KMS-11 (cell line): ENCODE measurements around the gene POLR2I.

Source experiments
- H2AFZ ChIP-seq: fragments of 200-600 bp; sonication (generic); 2 replicates; pipeline ENCODE4 v1.6.1; 2016; ENCODE audit warnings: antibody characterized with exemption, mixed run types, low read depth
- H3K27ac ChIP-seq: fragments of 200-600 bp; sonication (generic); 2 replicates; pipeline ENCODE4 v1.6.1; 2016; ENCODE audit warnings: mild to moderate bottlenecking, mixed run types
- H3K27me3 ChIP-seq: fragments of 200-600 bp; sonication (generic); 2 replicates; pipeline ENCODE4 v1.6.1; 2017; ENCODE audit warnings: mild to moderate bottlenecking, low read depth, mixed run types, moderate library complexity; ENCODE audit not compliant: insufficient read depth
- H3K36me3 ChIP-seq: fragments of 200-600 bp; sonication (generic); 2 replicates; pipeline ENCODE4 v1.6.1; 2017; ENCODE audit warnings: mild to moderate bottlenecking, mixed run types; ENCODE audit not compliant: insufficient read depth
- H3K4me1 ChIP-seq: fragments of 200-600 bp; sonication (generic); 2 replicates; pipeline ENCODE4 v1.6.1; 2016; ENCODE audit warnings: mild to moderate bottlenecking, low read depth, mixed run types; ENCODE audit not compliant: poor library complexity, severe bottlenecking
- H3K4me2 ChIP-seq: fragments of 200-600 bp; sonication (generic); 2 replicates; pipeline ENCODE4 v1.7.0; 2016; ENCODE audit warnings: mild to moderate bottlenecking, mixed run types
- H3K4me3 ChIP-seq: fragments of 200-600 bp; sonication (generic); IDR thresholded peaks from 2 replicates; pipeline ENCODE4 v1.6.1; 2017; ENCODE audit warnings: low read depth, low read length, mixed read lengths; ENCODE audit not compliant: insufficient read depth
- H3K79me2 ChIP-seq: fragments of 200-600 bp; sonication (generic); 2 replicates; pipeline ENCODE4 v1.6.1; 2016; ENCODE audit warnings: low read depth, mixed run types; ENCODE audit not compliant: insufficient read depth
- H3K9ac ChIP-seq: fragments of 200-600 bp; sonication (generic); 2 replicates; pipeline ENCODE4 v1.6.1; 2016; ENCODE audit warnings: mild to moderate bottlenecking, mixed run types
- H4K20me1 ChIP-seq: fragments of 200-600 bp; sonication (generic); 2 replicates; pipeline ENCODE4 v1.6.1; 2016; ENCODE audit warnings: mild to moderate bottlenecking, mixed run types; ENCODE audit not compliant: insufficient read depth
- CTCF ChIP-seq: fragments of 200-600 bp; sonication (generic); conservative IDR thresholded peaks from 2 replicates; pipeline ENCODE4 v1.6.1; 2017; ENCODE audit warnings: low read depth, mild to moderate bottlenecking, antibody characterized with exemption, low read length, moderate library complexity, mixed read lengths

The POLR2I gene

GRCh38 chr19:36141039-36141927 is 26.6 kb upstream of the POLR2I start:
- Histone ChIP-seq H3K79me2 (peaks cover 18% of the 10 kb centered on the region; the same call in 1 of the 2 replicates), H3K9ac (peak overlapping the region; percentile 91; the same call in 1 of the 2 replicates), H3K27ac (peak overlapping the region; percentile 88; the same call in 1 of the 2 replicates), H3K36me3 (peaks cover 4% of the 10 kb centered on the region; the same call in 1 of the 2 replicates), H3K4me2 (peak overlapping the region; percentile 93), H4K20me1 (no peaks in the 10 kb centered on the region), H3K4me1 (peaks cover 36% of the 10 kb centered on the region), H3K27me3 (no peaks in the 10 kb centered on the region), H2AFZ (no peak overlapping the region), H3K4me3 (no peak overlapping the region)
- no peak for TF ChIP-seq CTCF

- Histone ChIP-seq H3K79me2 (peaks cover 18% of the 10 kb centered on the region; the same call in 1 of the 2 replicates), H3K4me2 (peak overlapping the region; percentile 93), H3K4me1 (peaks cover 42% of the 10 kb centered on the region), H3K27ac (peak overlapping the region; percentile 88), H3K9ac (peak overlapping the region; percentile 91), H4K20me1 (no peaks in the 10 kb centered on the region), H3K36me3 (peaks cover 4% of the 10 kb centered on the region; the same call in 1 of the 2 replicates), H2AFZ (peak overlapping the region; percentile 82), H3K27me3 (no peaks in the 10 kb centered on the region), H3K4me3 (no peak overlapping the region)
- TF ChIP-seq CTCF: no peak
These were observed 25.8 kb upstream of the POLR2I start for GRCh38 chr19:36140304-36141038.

GRCh38 chr19:36139473-36140303 is 25.0 kb upstream of the POLR2I start, which contains the start of gene CAPNS1:
TSS of gene CAPNS1 (plus strand) at chr19:36140066. CDS start at chr19:36141012, 946 bp downstream.
- Histone ChIP-seq H2AFZ (peak within 1 kb of the TSS; percentile 82), H3K27me3 (no peaks in the 10 kb centered on the region), H3K4me1 (peaks cover 42% of the 10 kb centered on the region), H3K36me3 (peaks cover 4% of the 10 kb centered on the region; the same call in 1 of the 2 replicates), H4K20me1 (no peaks in the 10 kb centered on the region), H3K4me2 (peak within 1 kb of the TSS; percentile 93), H3K79me2 (peaks cover 18% of the 10 kb centered on the region; the same call in 1 of the 2 replicates), H3K4me3 (no peak within 1 kb of the TSS), H3K27ac (peak within 1 kb of the TSS; percentile 88), H3K9ac (peak within 1 kb of the TSS; percentile 91)
- 0 out of 2 replicates have a peak, but pooled peaks have one; percentile 38 for TF ChIP-seq CTCF

GRCh38 chr19:36139120-36139472 is 24.4 kb upstream of the POLR2I start:
- Histone ChIP-seq H2AFZ (peak overlapping the region; percentile 82), H3K4me3 (no peak overlapping the region), H3K9ac (peak overlapping the region; percentile 91), H3K27ac (peak overlapping the region; percentile 88), H3K27me3 (no peaks in the 10 kb centered on the region), H4K20me1 (no peaks in the 10 kb centered on the region), H3K79me2 (peaks cover 18% of the 10 kb centered on the region; the same call in 1 of the 2 replicates), H3K36me3 (peaks cover 4% of the 10 kb centered on the region; the same call in 1 of the 2 replicates), H3K4me1 (peaks cover 42% of the 10 kb centered on the region), H3K4me2 (peak overlapping the region; percentile 59)
- TF ChIP-seq CTCF: no peak
